ENCODE results near the gene SPATS2.

The SPATS2 gene

GRCh38 chr12:49538510-49539403 is 171.5 kb downstream of the SPATS2 start, which contains the start of gene KCNH3:
Gene KCNH3 (plus strand): TSS chr12:49539030. CDS start chr12:49539417, 387 bp downstream.
- peak within 1 kb of the TSS; percentile 8 for H3K4me3 ChIP-seq (ENCODE audit: low read depth, low read length)

- no peak overlapping the region for H3K4me3 ChIP-seq (ENCODE audit: low read depth, low read length)
These were observed 172.4 kb downstream of the SPATS2 start for GRCh38 chr12:49539406-49540228.

- no peak overlapping the region for H3K4me3 ChIP-seq (ENCODE audit: low read depth, low read length)
These were observed 173.2 kb downstream of the SPATS2 start for GRCh38 chr12:49540229-49541139.

- no peak overlapping the region for H3K4me3 ChIP-seq (ENCODE audit: low read depth, low read length)
These were observed 174.0 kb downstream of the SPATS2 start for GRCh38 chr12:49541140-49541861.

- H3K4me3 ChIP-seq (ENCODE audit: low read depth, low read length) = no peak overlapping the region
These were observed 174.7 kb downstream of the SPATS2 start for GRCh38 chr12:49541911-49542505.

- H3K4me3 ChIP-seq (ENCODE audit: low read depth, low read length) = no peak overlapping the region
These were observed 175.4 kb downstream of the SPATS2 start for GRCh38 chr12:49542592-49543160.

- H3K4me3 ChIP-seq (ENCODE audit: low read depth, low read length) = no peak overlapping the region
These were observed 176.1 kb downstream of the SPATS2 start for GRCh38 chr12:49543221-49543913.

GRCh38 chr12:49543914-49544815 is 176.9 kb downstream of the SPATS2 start:
- peak overlapping the region; percentile 20 for H3K4me3 ChIP-seq (ENCODE audit: low read depth, low read length)

GRCh38 chr12:49545815-49546214 is 178.6 kb downstream of the SPATS2 start:
- no peak overlapping the region for H3K4me3 ChIP-seq (ENCODE audit: low read depth, low read length)

- no peak overlapping the region for H3K4me3 ChIP-seq (ENCODE audit: low read depth, low read length)
These were observed 179.2 kb downstream of the SPATS2 start for GRCh38 chr12:49546481-49546880.

GRCh38 chr12:49547090-49547690 is 179.9 kb downstream of the SPATS2 start:
- H3K4me3 ChIP-seq (ENCODE audit: low read depth, low read length) = no peak overlapping the region

- no peak overlapping the region for H3K4me3 ChIP-seq (ENCODE audit: low read depth, low read length)
These were observed 181.2 kb downstream of the SPATS2 start for GRCh38 chr12:49548481-49548821.

- H3K4me3 ChIP-seq (ENCODE audit: low read depth, low read length) = peak overlapping the region; percentile 10
These were observed 181.8 kb downstream of the SPATS2 start for GRCh38 chr12:49548822-49549648.

GRCh38 chr12:49549735-49550692 is 182.8 kb downstream of the SPATS2 start:
- no peak overlapping the region for H3K4me3 ChIP-seq (ENCODE audit: low read depth, low read length)

- no peak overlapping the region for H3K4me3 ChIP-seq (ENCODE audit: low read depth, low read length)
These were observed 183.5 kb downstream of the SPATS2 start for GRCh38 chr12:49550693-49551252.
